ENCODE results near the gene RMDN3.

Gene RMDN3

GRCh38 chr15:40773496-40773895, 18.4 kb upstream of the RMDN3 start:
- no peak for DNase-seq

GRCh38 chr15:40772014-40772413, 17.0 kb upstream of the RMDN3 start:
- no peak for DNase-seq

DNA sequence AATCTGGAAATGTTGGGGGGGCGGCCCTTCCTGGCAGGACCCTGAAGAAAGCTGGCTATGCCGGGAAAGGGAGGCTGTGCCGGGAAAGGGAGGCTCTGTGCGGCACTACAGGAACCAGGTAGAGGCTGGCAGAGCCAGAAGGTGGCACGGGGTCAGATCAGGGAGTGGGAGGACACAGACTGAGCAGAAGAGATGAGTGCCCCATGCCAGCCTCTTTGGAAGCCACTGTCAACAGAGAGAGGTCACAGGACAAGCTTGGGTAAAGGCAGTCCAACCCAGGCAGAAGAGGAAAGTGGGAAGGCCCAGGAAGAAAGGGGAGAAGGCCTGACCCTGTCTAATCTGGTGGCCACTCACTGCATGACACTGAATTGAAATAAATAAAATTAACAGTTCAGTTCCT, 16.2 kb upstream of the RMDN3 start:
- no peak for DNase-seq

DNA sequence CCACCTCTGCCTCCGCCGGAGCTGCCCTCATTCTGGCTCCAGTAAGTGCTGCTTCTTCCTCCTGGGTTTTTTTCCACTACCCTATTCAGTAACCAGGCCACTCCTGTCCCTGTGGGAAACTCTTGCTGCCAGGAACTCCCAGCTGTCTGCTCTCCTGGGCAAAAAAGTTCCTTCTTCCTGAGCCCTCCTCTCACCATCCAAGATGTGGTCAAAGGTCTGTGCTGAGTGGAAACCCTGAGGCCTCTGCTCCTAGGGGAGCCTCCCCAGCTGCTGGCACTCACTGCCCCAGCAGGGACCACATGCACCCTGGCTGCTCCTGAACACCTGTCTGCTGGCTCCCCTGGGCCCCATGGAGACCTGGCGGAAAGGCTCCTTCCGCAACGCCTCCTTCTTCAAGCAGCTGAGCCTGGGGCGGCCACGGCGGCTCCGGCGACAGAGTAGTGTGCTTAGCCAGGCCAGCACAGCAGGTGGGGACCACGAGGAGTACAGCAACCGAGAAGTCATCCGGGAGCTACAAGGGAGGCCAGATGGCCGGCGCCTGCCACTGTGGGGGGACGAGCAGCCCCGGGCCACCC, 15.2 kb upstream of the RMDN3 start:
- DNase-seq = no peak

DNA sequence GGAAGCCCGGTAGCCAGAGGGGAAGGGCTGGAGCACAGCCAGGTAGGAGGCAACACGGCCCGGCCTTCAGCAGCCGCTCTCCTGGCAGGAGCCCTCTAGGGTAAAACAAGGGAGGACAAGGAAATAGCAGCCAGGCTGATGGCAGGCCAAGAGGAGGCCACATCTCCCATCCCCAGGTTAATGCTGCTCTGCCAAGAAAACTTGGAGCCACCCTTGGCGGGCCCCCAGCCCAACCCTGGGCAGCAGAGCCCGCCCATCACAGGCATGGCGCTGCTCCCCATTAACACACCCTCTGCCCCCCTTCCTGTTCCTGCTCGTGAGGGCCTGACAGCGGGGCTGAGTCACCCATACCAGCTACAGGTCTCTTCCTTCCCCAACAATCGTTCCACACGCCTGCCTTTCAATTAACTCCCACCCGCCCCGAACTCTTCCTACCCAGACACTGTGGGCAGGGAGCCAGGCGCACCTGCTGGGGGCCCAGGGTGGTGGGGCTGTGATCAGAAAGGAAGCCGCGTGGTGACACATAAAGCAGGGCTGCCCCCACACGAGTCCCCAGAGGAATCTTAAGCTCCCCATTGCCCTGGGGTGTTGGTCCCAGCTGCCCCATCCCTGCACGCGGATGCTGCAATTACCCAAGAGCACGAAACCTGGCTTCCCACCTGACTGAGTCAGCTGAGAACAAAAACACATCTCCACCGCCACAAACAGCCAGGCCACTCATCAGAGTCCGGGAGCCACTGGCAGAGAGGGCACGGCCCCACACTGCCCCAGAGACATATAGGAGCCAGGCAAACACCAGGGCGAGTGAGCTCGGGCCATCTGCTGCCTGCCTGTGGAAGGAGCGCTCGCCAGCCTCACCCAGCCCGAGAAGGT, 14.5 kb upstream of the RMDN3 start, which contains the start of gene C15orf62:
C15orf62 (plus strand) TSS at position 707 of the 873 bp plus-strand sequence. CDS start 516 bp downstream, outside the sequence.
- peak; percentile 46 for DNase-seq

- no peak for DNase-seq
Observed at GRCh38 chr15:40768521-40769273, 13.6 kb upstream of the RMDN3 start.

- DNase-seq = no peak
Observed at GRCh38 chr15:40767838-40768500, 12.9 kb upstream of the RMDN3 start.

GRCh38 chr15:40766906-40767837, 12.1 kb upstream of the RMDN3 start:
- peak; percentile 47 for DNase-seq

GRCh38 chr15:40766194-40766815, 11.3 kb upstream of the RMDN3 start:
- peak; percentile 61 for DNase-seq

GRCh38 chr15:40764629-40765103, 9.6 kb upstream of the RMDN3 start:
- DNase-seq = no peak

GRCh38 chr15:40763801-40764628, 9.0 kb upstream of the RMDN3 start, which contains the start of gene GCHFR:
Gene GCHFR, plus strand, starts transcription at chr15:40764068. Its CDS starts 113 bp downstream, at chr15:40764181.
- peak; percentile 61 for DNase-seq

DNA sequence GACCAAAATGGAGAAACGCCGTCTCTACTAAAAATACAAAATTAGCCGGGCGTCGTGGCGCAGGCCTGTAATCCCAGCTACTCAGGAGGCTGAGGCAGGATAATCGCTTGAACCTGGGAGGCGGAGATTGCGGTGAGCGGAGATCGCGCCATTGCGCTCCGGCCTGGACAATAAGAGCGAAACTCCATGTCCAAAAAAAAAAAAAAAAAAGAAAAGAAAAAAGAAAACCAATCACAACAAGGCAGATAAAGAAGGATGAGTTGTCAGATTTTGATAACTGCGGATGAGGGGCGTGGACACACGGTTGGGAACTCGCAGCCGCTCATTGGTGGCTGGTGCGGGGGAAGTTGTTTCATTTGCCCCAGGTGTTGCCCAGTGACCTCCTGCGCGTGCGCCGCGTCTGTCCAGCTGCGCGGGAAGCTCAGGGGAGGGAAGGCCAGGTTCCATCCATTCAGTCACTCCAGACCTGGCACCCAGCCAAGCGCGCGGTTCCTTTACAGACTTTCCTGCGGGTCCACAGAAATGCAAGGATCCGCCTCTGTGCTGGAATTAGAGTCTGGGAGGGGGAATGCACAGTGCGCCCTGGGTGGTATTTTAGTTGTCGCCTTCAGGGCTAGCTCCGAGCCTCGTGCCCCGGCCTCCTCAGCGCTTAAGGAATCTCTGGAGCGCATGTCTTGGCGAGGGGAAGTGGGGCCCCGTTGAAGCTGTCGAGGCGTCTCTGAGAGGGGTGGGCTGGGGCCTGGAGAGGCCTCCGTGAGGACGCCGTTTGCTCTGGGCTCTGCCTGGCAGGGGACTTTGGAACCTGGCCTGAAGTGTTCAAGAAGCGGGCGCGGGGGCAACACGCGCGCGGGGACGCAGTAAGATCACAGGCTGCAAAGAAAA, 8.1 kb upstream of the RMDN3 start:
- DNase-seq = peak; percentile 78

GRCh38 chr15:40759961-40760360, 4.9 kb upstream of the RMDN3 start:
- DNase-seq = no peak

- no peak for DNase-seq
Observed at GRCh38 chr15:40756938-40757337, 1.9 kb upstream of the RMDN3 start.

GRCh38 chr15:40755812-40756208, 756 bp upstream of the RMDN3 start:
- no peak for DNase-seq

DNA sequence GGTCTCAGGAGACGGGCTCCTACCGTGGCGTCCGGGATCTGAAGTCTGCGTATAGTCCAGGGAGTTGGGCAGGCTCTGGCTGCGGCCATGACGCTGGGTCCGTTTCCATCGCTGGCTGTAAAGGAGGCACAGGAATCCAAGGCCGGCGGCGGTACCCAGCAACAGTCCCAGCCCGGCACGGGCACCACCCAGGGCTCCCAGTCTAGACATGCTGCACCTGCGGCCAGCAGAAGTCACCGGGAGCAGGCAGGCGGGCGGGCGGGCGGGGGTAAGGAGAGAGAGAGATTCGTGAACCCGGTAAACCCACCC, 526 bp downstream of the RMDN3 start:
- no peak for DNase-seq

DNA sequence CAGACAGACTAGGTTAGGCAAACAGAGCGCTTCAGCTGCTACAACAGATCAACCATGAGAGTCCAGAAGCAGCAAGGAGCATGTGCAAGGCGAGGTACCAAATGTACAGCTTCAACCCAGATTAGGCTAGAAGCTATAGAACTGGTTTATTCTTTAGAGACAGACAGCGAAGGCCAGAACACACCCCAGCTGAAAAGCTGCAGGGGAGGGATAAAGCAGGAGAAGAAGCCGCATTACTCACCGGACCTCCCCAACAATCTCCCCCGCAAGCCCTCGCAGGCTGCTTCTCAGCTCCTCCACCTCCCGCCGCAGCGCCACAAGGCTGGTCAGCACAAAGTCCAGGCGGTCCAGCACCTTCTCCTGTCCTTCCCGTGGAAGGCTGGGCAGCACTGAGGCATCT, 3.3 kb downstream of the RMDN3 start:
- DNase-seq = no peak

- no peak for DNase-seq
Observed at GRCh38 chr15:40750885-40751284, 4.2 kb downstream of the RMDN3 start.

GRCh38 chr15:40749151-40749630, 5.9 kb downstream of the RMDN3 start:
- no peak for DNase-seq
